Measurements from ENCODE around the gene BRD3.

The BRD3 gene

DNA sequence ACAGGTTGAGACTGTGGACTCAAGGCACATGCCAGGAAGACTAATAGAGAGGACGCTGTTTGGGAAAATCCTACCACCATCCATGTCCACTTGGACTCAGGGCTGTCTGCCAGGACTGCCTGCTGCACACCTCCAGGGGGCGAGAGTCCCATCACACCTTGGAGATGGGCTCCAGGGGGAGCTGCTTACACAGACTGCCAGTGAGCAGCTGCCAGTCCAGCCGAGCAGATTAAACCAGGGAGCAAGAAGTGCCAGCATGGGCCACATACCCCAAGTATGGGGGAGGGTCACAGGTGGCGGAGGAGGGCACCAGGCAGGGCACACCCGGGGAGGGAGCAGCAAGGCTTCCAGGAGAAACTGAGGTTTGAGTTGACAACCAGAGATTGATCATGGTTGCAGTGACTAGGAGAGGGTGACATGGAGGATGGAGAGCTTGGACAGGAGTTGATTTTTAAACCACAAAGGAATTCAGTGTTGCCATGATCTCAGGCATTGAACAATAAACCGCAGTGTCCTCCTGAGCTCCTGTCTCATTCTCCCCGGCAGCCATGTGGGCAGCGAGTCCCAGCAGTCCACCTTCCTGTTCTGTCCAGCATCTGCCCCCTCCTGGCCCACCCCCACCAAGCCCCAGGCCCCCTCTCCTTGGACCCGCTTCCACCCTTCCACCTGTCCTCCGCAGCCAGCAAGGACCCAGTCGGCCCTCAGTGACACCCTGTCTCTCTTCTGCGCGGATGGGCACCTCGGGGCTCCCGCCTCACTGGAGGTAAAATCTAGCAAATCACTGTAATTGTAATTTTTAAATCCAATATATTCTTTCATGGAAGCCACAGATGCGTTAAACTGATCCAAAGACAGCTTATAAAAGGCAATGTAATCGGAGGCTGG, 72.6 kb downstream of the BRD3 start:
- H3K9ac ChIP-seq (ENCODE audit: low read depth, low read length, poor library complexity, severe bottlenecking): no peak overlapping the region
- no peaks in the 10 kb centered on the region for H3K9me2 ChIP-seq (replicated peaks; ENCODE audit: low read depth, low read length)
- TF ChIP-seq, protein P1, sequence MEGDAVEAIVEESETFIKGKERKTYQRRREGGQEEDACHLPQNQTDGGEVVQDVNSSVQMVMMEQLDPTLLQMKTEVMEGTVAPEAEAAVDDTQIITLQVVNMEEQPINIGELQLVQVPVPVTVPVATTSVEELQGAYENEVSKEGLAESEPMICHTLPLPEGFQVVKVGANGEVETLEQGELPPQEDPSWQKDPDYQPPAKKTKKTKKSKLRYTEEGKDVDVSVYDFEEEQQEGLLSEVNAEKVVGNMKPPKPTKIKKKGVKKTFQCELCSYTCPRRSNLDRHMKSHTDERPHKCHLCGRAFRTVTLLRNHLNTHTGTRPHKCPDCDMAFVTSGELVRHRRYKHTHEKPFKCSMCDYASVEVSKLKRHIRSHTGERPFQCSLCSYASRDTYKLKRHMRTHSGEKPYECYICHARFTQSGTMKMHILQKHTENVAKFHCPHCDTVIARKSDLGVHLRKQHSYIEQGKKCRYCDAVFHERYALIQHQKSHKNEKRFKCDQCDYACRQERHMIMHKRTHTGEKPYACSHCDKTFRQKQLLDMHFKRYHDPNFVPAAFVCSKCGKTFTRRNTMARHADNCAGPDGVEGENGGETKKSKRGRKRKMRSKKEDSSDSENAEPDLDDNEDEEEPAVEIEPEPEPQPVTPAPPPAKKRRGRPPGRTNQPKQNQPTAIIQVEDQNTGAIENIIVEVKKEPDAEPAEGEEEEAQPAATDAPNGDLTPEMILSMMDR (conservative IDR thresholded peaks at IDR 0.05; ENCODE audit: low read length): peak; percentile 22; the same call in 1 of the 2 replicates
- no peak for TF ChIP-seq EZH2phosphoT487 (IDR thresholded peaks at IDR 0.05; ENCODE audit: borderline replicate concordance)

DNA sequence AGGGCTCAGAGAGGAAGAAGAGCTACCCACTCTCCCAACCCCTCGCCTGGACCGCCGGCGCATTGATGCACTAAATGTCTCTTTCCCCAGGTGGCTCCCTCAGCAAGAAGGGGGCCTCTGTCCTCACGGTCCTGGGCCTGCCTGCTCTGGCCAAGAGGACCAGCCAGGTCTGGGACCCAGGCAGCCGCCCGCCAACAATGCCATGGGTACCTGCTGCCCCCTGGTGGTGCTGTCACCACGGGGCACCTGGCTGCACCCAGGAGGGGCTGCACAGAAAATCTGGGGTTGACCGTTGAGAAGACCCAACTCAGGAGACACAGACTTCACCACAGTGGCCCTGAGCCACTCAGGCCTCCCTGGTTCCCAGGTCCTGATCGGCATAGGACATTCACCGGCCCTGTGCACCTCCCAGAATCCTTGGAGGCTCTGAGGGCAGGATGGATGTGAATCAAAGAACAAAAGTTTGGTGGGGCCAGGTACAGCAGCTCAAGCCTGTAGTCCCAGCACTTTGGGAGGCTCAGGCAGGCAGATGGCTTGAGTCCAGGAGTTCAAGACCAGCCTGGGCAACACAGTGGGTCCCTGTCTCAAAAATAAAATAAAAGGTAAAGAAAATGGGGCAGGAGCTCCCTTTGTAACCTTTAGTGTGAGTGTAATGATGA, 73.3 kb downstream of the BRD3 start:
- Histone ChIP-seq H3F3A (ENCODE audit: low read depth) (no peaks in the 10 kb centered on the region), H3K79me2 (ENCODE audit: insufficient read depth, low read length) (peaks cover 29% of the 10 kb centered on the region; the same call in 1 of the 2 replicates), H3K36me3 (ENCODE audit: insufficient read depth, low read length) (no peaks in the 10 kb centered on the region), H3K9ac (ENCODE audit: low read depth, low read length, poor library complexity, severe bottlenecking) (no peak overlapping the region), H3K4me3 (ENCODE audit: low read length, poor library complexity, severe bottlenecking) (no peak overlapping the region), H4K20me1 (ENCODE audit: insufficient read depth, low read length, poor library complexity, severe bottlenecking) (peaks cover 7% of the 10 kb centered on the region), H3K4me2 (ENCODE audit: low read depth, low read length, poor library complexity, severe bottlenecking) (no peak overlapping the region), H2AFZ (ENCODE audit: low read length) (no peak overlapping the region), H3K9me2 (replicated peaks; ENCODE audit: low read depth, low read length) (no peaks in the 10 kb centered on the region), H3K27me3 (ENCODE audit: insufficient read depth, low read length, poor library complexity, severe bottlenecking) (no peaks in the 10 kb centered on the region), H3K9me3 (ENCODE audit: insufficient read depth, low read depth, low read length) (no peaks in the 10 kb centered on the region), H3K4me1 (ENCODE audit: insufficient read depth, low read length, poor library complexity, severe bottlenecking) (peaks cover 30% of the 10 kb centered on the region)
- no peak for TF ChIP-seq EZH2phosphoT487 (IDR thresholded peaks at IDR 0.05; ENCODE audit: borderline replicate concordance)
- TF ChIP-seq, protein P1 (conservative IDR thresholded peaks at IDR 0.05; ENCODE audit: low read length): peak; percentile 94

More for the DNA sequence above, 72.6 kb downstream of the BRD3 start:
- no peak overlapping the region for H3K4me2 ChIP-seq (ENCODE audit: low read depth, low read length, poor library complexity, severe bottlenecking)
- H4K20me1 ChIP-seq (ENCODE audit: insufficient read depth, low read length, poor library complexity, severe bottlenecking): peaks cover 1% of the 10 kb centered on the region
- H2AFZ ChIP-seq (ENCODE audit: low read length): no peak overlapping the region
- H3K36me3 ChIP-seq (ENCODE audit: insufficient read depth, low read length): no peaks in the 10 kb centered on the region
- no peak overlapping the region for H3K4me3 ChIP-seq (ENCODE audit: low read length, poor library complexity, severe bottlenecking)
- peaks cover 21% of the 10 kb centered on the region; the same call in 1 of the 2 replicates for H3K79me2 ChIP-seq (ENCODE audit: insufficient read depth, low read length)
- no peaks in the 10 kb centered on the region for H3K27me3 ChIP-seq (ENCODE audit: insufficient read depth, low read length, poor library complexity, severe bottlenecking)
- no peaks in the 10 kb centered on the region for H3K9me3 ChIP-seq (ENCODE audit: insufficient read depth, low read depth, low read length)
- H3F3A ChIP-seq (ENCODE audit: low read depth): no peaks in the 10 kb centered on the region
- peaks cover 23% of the 10 kb centered on the region for H3K4me1 ChIP-seq (ENCODE audit: insufficient read depth, low read length, poor library complexity, severe bottlenecking)

DNA sequence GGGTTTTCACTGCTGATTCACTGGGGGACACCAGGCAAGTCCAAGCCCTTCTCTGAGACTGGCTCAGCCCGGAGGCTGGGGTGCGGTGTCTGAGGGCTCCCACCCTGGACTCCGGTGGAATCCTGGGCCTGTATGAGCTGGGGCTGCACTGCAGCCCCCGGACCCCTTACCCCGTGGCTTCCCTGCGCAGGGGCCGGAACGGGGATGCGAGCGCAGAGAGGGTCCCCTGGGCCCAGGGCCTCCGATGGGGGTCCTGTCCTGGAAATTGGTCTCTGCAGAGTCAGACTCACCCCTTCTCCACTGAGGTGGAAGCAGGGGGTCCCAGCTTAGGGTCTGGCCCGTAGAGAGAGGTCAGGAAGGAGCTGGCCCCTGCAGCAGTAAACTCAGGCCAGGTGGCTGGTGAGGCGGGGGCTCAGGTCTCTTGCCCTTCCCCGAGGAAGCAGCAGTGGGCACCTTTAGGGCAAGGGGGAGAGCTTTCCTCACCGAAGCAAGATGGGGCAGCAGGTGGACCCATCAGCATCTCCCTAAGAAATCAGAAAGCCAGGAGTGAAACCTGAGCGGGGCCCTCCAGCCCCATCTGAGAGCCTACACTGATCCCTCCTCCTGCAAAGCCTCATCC, 74.1 kb downstream of the BRD3 start:
- Histone ChIP-seq H3K4me2 (ENCODE audit: low read depth, low read length, poor library complexity, severe bottlenecking) (peak overlapping the region; percentile 98), H3F3A (ENCODE audit: low read depth) (no peaks in the 10 kb centered on the region), H3K4me3 (ENCODE audit: low read length, poor library complexity, severe bottlenecking) (peak overlapping the region; percentile 97), H3K9me3 (ENCODE audit: insufficient read depth, low read depth, low read length) (no peaks in the 10 kb centered on the region), H3K27me3 (ENCODE audit: insufficient read depth, low read length, poor library complexity, severe bottlenecking) (no peaks in the 10 kb centered on the region), H2AFZ (ENCODE audit: low read length) (peak overlapping the region; percentile 97), H3K4me1 (ENCODE audit: insufficient read depth, low read length, poor library complexity, severe bottlenecking) (peaks cover 30% of the 10 kb centered on the region), H3K9me2 (replicated peaks; ENCODE audit: low read depth, low read length) (no peaks in the 10 kb centered on the region), H3K9ac (ENCODE audit: low read depth, low read length, poor library complexity, severe bottlenecking) (peak overlapping the region; percentile 95), H3K36me3 (ENCODE audit: insufficient read depth, low read length) (no peaks in the 10 kb centered on the region), H4K20me1 (ENCODE audit: insufficient read depth, low read length, poor library complexity, severe bottlenecking) (peaks cover 7% of the 10 kb centered on the region), H3K79me2 (ENCODE audit: insufficient read depth, low read length) (peaks cover 30% of the 10 kb centered on the region)
- TF ChIP-seq EZH2phosphoT487 (IDR thresholded peaks at IDR 0.05; ENCODE audit: borderline replicate concordance): no peak
- TF ChIP-seq, protein P1 (conservative IDR thresholded peaks at IDR 0.05; ENCODE audit: low read length): no peak
